HCT116 (cell line): ENCODE data around the gene ZNF180. TPM values are rescaled to one million over a fixed set of nuclear protein-coding genes. Genes with fewer than 3 reads are reported as not detected.
A peak's percentile ranks its signal among the peaks of the same experiment; 100 is the strongest.

ENCODE experiments used
- ATAC-seq: fragments of 200-7000 bp; cut with Tn5 transposase; 2 replicates; pipeline ENCODE4 v1.9.1; 2020; ENCODE audit warnings: mild to moderate bottlenecking, moderate library complexity
- BruUV-seq: library from RNA; stranded (reverse); fragments of 400-500 nt; replicated peaks from 2 replicates; lab custom pipeline; 2021; lab: Mats Ljungman, UMichigan
- CTCF ChIA-PET: fragments of 300-600 bp; sonication (Branson Sonifier 250); formaldehyde crosslinking; loops from one replicate; lab custom pipeline; 2021; ENCODE audit warnings: antibody characterized with exemption; lab: Charles Lee
- POLR2A ChIA-PET: fragments of 300-600, 350-600 bp; sonication (Branson Sonifier 250); formaldehyde crosslinking; loops from one replicate; lab custom pipeline; 2021; ENCODE audit warnings: antibody characterized with exemption; lab: Charles Lee
- RAD21 ChIA-PET, 2 experiments: fragments of 300-600 bp; sonication (Branson Sonifier 250); formaldehyde crosslinking; loops; one replicate each; lab custom pipeline; 2023; ENCODE audit warnings: low total read pairs in 2 of 2; ENCODE audit not compliant: uncharacterized antibody in 2 of 2, unreplicated experiment in 2 of 2, low non-redundant PET in 1 of 2; lab: Charles Lee
- DNase-seq: peaks from one replicate; pipeline ENCODE4 v3.0.0-alpha.2; 2010; ENCODE audit warnings: low read depth, low spot score
- H2AFZ ChIP-seq: fragments of 200-600 bp; shearing (Covaris generic), sonication (generic); 2 replicates; pipeline ENCODE4 v1.6.1; 2017; ENCODE audit warnings: low read depth, mixed run types, mixed read lengths, antibody characterized with exemption, low read length; ENCODE audit not compliant: poor library complexity, severe bottlenecking
- H3K27ac ChIP-seq: 2 replicates; pipeline ENCODE4 v1.5.1; 2012; ENCODE audit warnings: low read depth, low read length
- H3K27me3 ChIP-seq: fragments of 200-600 bp; sonication (generic); 2 replicates; pipeline ENCODE4 v1.6.1; 2016; ENCODE audit warnings: mixed run types, low read length, mixed read lengths; ENCODE audit not compliant: insufficient read depth
- H3K36me3 ChIP-seq, 2 experiments: fragments of 200-500 bp in 1 of 2; fragments of 200-600 bp in 1 of 2; sonication (Bioruptor generic) in 1 of 2; sonication (generic) in 1 of 2; 2 replicates each; pipeline versions ENCODE4 v1.5.1 to v1.6.1; 2014 to 2016; ENCODE audit warnings: low read length in 2 of 2, inconsistent platforms in 1 of 2, mixed read lengths in 1 of 2, mixed run types in 1 of 2; ENCODE audit not compliant: insufficient read depth in 2 of 2, control insufficient read depth in 1 of 2
- H3K4me1 ChIP-seq, 2 experiments: fragments of 200-600 bp in 1 of 2; sonication (generic) in 1 of 2; 2 replicates each; pipeline versions ENCODE4 v1.5.1 to v1.6.1; 2012 to 2017; ENCODE audit warnings: low read length in 2 of 2, inconsistent platforms in 1 of 2, mild to moderate bottlenecking in 1 of 2, mixed read lengths in 1 of 2, mixed run types in 1 of 2, moderate library complexity in 1 of 2; ENCODE audit not compliant: insufficient read depth in 2 of 2, control insufficient read depth in 1 of 2
- H3K4me2 ChIP-seq: fragments of 200-600 bp; sonication (generic); 2 replicates; pipeline ENCODE4 v1.6.1; 2017; ENCODE audit warnings: mixed run types, low read length, mixed read lengths
- H3K4me3 ChIP-seq, 2 experiments: fragments of 200-600 bp in 1 of 2; sonication (generic) in 1 of 2; replicated peaks in 1 of 2; 2 replicates each; pipeline ENCODE4 v1.5.1; 2011 to 2016; ENCODE audit warnings: low read length in 2 of 2, control low read depth in 1 of 2, low read depth in 1 of 2, mild to moderate bottlenecking in 1 of 2, mixed read lengths in 1 of 2, mixed run types in 1 of 2
- H3K79me2 ChIP-seq: fragments of 200-600 bp; sonication (generic); 2 replicates; pipeline ENCODE4 v1.6.1; 2017; ENCODE audit warnings: mild to moderate bottlenecking, mixed run types, low read length, moderate library complexity, mixed read lengths; ENCODE audit not compliant: insufficient read depth
- H3K9ac ChIP-seq: fragments of 200-600 bp; sonication (generic); 2 replicates; pipeline ENCODE4 v1.6.1; 2016; ENCODE audit warnings: low read length, mixed read lengths
- H3K9me2 ChIP-seq: fragments of 200-600 bp; sonication (generic), shearing (Covaris generic); 2 replicates; pipeline ENCODE4 v1.6.1; 2017; ENCODE audit warnings: mixed run types, mild to moderate bottlenecking, moderate library complexity; ENCODE audit not compliant: insufficient read depth
- H3K9me3 ChIP-seq, 2 experiments: fragments of 200-500 bp in 1 of 2; fragments of 200-600 bp in 1 of 2; sonication (Bioruptor generic) in 1 of 2; sonication (generic) in 1 of 2; 2 replicates each; pipeline ENCODE4 v1.6.1; 2014 to 2017; ENCODE audit warnings: low read length in 2 of 2, mixed read lengths in 2 of 2, inconsistent platforms in 1 of 2, low read depth in 1 of 2, mild to moderate bottlenecking in 1 of 2, mixed run types in 1 of 2, moderate library complexity in 1 of 2; ENCODE audit not compliant: control insufficient read depth in 1 of 2, insufficient read depth in 1 of 2
- H4K20me1 ChIP-seq: fragments of 200-600 bp; sonication (generic), shearing (Covaris generic); 2 replicates; pipeline ENCODE4 v1.6.1; 2017; ENCODE audit warnings: mixed run types, mild to moderate bottlenecking, moderate library complexity; ENCODE audit not compliant: insufficient read depth
- CBX3 ChIP-seq: IDR thresholded peaks from 2 replicates; pipeline ENCODE4 v1.6.1; 2012; ENCODE audit warnings: low read depth
- EGR1 ChIP-seq: IDR thresholded peaks from 2 replicates; pipeline ENCODE4 v1.6.1; 2012; ENCODE audit warnings: low read depth
- ELF1 ChIP-seq: IDR thresholded peaks from 2 replicates; pipeline ENCODE4 v1.6.1; 2012; ENCODE audit warnings: low read depth, borderline replicate concordance
- POLR2A ChIP-seq: IDR thresholded peaks from 2 replicates; pipeline ENCODE4 v1.7.0; 2011; ENCODE audit warnings: borderline replicate concordance; ENCODE audit not compliant: insufficient read depth, insufficient read length; ENCODE audit errors: extremely low read depth
- RAD21 ChIP-seq: IDR thresholded peaks from 2 replicates; pipeline ENCODE4 v1.6.1; 2012; ENCODE audit warnings: low read depth, mild to moderate bottlenecking
- SIN3A ChIP-seq: IDR thresholded peaks from 2 replicates; pipeline ENCODE4 v1.6.1; 2012; ENCODE audit warnings: low read depth
- SRF ChIP-seq: IDR thresholded peaks from 2 replicates; pipeline ENCODE4 v1.6.1; 2012; ENCODE audit warnings: low read depth
- YY1 ChIP-seq: IDR thresholded peaks from 2 replicates; pipeline ENCODE4 v1.6.1; 2011; ENCODE audit warnings: low read length, low read depth, moderate library complexity, mild to moderate bottlenecking; ENCODE audit not compliant: insufficient replicate concordance; ENCODE audit errors: extremely low read depth
- ZNF274 ChIP-seq: fragments of 200-500 bp; sonication (Bioruptor generic); IDR thresholded peaks from 2 replicates; pipeline ENCODE4 v1.6.1; 2014; ENCODE audit warnings: mild to moderate bottlenecking, low read depth, low read length, inconsistent platforms
- intact Hi-C: fragments of 100-400 bp; cut with micrococcal nuclease; formaldehyde crosslinking; loops from 2 replicates; pipeline ENCODE4 v1.10.0; 2022
- total RNA-seq: library from RNA; stranded (reverse); gene quantifications from one replicate; pipeline ENCODE4 v1.2.1, GENCODE V29; 2021; ENCODE audit not compliant: unreplicated experiment
- TF ChIP-seq, protein P1 (sequence below): IDR thresholded peaks from 2 replicates; pipeline ENCODE4 v1.6.1; 2011; ENCODE audit warnings: mild to moderate bottlenecking, low read length, moderate library complexity; ENCODE audit not compliant: insufficient replicate concordance; ENCODE audit errors: extremely low read depth
- TF ChIP-seq, protein P2 (sequence below): IDR thresholded peaks from 2 replicates; pipeline ENCODE4 v1.6.1; 2012
- TF ChIP-seq, protein P3 (sequence below), 3 experiments: fragments of 200-600 bp in 1 of 3; sonication (generic) in 1 of 3; IDR thresholded peaks in 2 of 3; conservative IDR thresholded peaks in 1 of 3; 2 replicates each; pipeline ENCODE4 v1.5.1; 2012 to 2017; ENCODE audit warnings: low read depth in 2 of 3, low read length in 2 of 3, antibody characterized with exemption in 1 of 3, borderline replicate concordance in 1 of 3, control low read depth in 1 of 3, mild to moderate bottlenecking in 1 of 3, mixed read lengths in 1 of 3, mixed run types in 1 of 3, moderate library complexity in 1 of 3; ENCODE audit not compliant: insufficient read depth in 1 of 3

The ZNF180 gene
- total RNA-seq, 1 experiment from 2014 or later = 7.3 TPM

DNA sequence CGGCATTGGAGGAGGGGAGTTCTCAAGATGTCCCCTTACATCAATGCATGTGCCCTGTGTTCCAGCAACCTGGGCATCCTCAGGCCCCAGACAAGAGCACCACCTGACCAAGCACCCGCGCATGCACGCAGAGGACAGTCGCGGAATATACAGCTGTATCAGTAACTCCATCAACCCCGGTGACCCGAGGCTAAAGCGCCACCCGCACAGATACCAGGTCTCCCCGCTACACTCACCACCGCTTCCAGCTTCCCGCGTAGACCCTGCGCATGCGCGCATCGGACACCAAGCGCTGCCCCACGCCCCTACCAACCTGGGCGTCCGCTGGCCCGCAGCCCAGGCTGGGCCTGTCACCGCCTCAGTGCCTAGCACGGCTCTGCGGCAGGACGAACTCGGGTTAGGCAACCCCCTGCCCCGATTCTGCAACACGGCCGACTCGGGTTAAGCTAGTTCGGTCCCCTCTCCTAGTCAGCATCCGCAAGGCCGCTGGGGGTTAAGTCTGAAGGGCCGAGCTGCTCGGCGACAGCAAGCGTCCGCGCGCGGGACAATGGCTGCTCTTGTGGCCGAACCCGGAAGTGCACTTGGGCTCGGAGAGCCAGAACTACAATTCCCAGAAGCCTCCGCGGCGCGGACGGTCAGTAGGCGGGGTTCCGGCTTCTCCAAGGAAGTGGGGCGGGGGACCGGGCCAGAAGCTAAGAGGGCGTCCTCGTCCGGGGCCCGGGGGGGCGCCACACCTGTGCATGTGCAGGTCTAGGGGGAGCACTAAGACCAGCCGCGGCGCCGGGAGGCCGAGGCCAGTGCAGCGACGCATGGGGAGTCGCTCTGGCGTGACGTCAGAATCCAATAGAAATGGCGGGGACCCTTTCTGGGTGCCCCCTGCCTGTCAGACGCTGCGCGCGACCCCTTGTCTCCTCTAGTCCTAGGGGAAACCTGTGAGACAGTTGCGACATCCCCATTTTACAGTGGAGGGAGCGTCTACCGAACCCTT is at the start of gene ZNF180 (continued):
- TF ChIP-seq, protein P1, sequence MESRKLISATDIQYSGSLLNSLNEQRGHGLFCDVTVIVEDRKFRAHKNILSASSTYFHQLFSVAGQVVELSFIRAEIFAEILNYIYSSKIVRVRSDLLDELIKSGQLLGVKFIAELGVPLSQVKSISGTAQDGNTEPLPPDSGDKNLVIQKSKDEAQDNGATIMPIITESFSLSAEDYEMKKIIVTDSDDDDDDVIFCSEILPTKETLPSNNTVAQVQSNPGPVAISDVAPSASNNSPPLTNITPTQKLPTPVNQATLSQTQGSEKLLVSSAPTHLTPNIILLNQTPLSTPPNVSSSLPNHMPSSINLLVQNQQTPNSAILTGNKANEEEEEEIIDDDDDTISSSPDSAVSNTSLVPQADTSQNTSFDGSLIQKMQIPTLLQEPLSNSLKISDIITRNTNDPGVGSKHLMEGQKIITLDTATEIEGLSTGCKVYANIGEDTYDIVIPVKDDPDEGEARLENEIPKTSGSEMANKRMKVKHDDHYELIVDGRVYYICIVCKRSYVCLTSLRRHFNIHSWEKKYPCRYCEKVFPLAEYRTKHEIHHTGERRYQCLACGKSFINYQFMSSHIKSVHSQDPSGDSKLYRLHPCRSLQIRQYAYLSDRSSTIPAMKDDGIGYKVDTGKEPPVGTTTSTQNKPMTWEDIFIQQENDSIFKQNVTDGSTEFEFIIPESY = no peak
- TF ChIP-seq YY1 = peak; percentile 87
- peak; percentile 63 for TF ChIP-seq POLR2A
- no peak for TF ChIP-seq RAD21

DNA sequence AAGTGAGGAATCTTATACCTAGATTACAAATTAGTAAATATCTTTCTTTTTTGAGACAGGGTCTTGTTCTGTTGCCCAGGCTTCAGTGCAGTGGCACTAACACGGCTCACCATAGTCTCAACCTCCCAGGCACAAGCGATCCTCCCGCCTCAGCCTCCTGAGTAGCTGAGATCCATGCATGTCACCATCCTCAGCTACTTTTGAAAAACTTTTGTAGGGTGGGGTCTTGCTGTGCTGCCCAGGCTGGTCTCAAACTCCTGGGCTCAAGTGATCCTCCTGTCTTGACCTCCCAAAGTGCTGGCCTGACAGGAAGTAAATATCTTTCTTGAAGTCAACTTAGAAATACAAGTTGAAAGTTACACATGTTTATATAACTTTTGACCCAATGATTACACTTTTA is 49.2 kb upstream of the ZNF180 start:
- H3K4me3 ChIP-seq = no peak overlapping the region
- peaks cover 11 to 18% of the 10 kb centered on the region in 2 experiments for H3K4me1 ChIP-seq
- H2AFZ ChIP-seq = no peak overlapping the region
- H3K4me2 ChIP-seq = no peak overlapping the region
- no peaks in the 10 kb centered on the region for H3K9me2 ChIP-seq
- CTCF ChIA-PET = no interaction called here
- H3K27ac ChIP-seq = no peak overlapping the region
- ATAC-seq (no peak), DNase-seq (no peak)
- intact Hi-C loops = no loop called here
- H3K79me2 ChIP-seq = no peaks in the 10 kb centered on the region
- no peaks in the 10 kb centered on the region for H3K27me3 ChIP-seq
- H3K36me3 ChIP-seq = no peaks in the 10 kb centered on the region
- H3K9me3 ChIP-seq = no peaks in the 10 kb centered on the region
- BruUV-seq = no TSS peak
- RAD21 ChIA-PET = no interaction called here
- H4K20me1 ChIP-seq = no peaks in the 10 kb centered on the region
- POLR2A ChIA-PET = no interaction called here
- TF ChIP-seq RAD21 = no peak
- TF ChIP-seq, protein P2, sequence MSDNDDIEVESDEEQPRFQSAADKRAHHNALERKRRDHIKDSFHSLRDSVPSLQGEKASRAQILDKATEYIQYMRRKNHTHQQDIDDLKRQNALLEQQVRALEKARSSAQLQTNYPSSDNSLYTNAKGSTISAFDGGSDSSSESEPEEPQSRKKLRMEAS = no peak
- TF ChIP-seq EGR1 = no peak
- no peak for TF ChIP-seq SIN3A
- TF ChIP-seq ELF1 = no peak
- TF ChIP-seq ZNF274 = no peak
- no peak for TF ChIP-seq CBX3
- no peak for TF ChIP-seq SRF
- TF ChIP-seq, protein P3, sequence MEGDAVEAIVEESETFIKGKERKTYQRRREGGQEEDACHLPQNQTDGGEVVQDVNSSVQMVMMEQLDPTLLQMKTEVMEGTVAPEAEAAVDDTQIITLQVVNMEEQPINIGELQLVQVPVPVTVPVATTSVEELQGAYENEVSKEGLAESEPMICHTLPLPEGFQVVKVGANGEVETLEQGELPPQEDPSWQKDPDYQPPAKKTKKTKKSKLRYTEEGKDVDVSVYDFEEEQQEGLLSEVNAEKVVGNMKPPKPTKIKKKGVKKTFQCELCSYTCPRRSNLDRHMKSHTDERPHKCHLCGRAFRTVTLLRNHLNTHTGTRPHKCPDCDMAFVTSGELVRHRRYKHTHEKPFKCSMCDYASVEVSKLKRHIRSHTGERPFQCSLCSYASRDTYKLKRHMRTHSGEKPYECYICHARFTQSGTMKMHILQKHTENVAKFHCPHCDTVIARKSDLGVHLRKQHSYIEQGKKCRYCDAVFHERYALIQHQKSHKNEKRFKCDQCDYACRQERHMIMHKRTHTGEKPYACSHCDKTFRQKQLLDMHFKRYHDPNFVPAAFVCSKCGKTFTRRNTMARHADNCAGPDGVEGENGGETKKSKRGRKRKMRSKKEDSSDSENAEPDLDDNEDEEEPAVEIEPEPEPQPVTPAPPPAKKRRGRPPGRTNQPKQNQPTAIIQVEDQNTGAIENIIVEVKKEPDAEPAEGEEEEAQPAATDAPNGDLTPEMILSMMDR (IDR thresholded peaks at IDR 0.05 in 2 of 3, conservative IDR thresholded peaks at IDR 0.05 in 1 of 3; ENCODE audit: borderline replicate concordance in 1 of 3, insufficient read depth in 1 of 3, low read depth in 2 of 3, low read length in 2 of 3) = no peak
- no peak overlapping the region for H3K9ac ChIP-seq
